ENCODE results near the gene TRERF1.
"Not testable (repeated sequence)": the region's sequence is repeated elsewhere in the genome, so short reads cannot be mapped to it uniquely, and the experiment has no call there.

Gene TRERF1

GRCh38 chr6:42448927-42449659, 2.6 kb downstream of the TRERF1 start:
- DNase-seq = no peak

- no peak for DNase-seq
Measured at GRCh38 chr6:42448391-42448790, 3.3 kb downstream of the TRERF1 start.

DNA sequence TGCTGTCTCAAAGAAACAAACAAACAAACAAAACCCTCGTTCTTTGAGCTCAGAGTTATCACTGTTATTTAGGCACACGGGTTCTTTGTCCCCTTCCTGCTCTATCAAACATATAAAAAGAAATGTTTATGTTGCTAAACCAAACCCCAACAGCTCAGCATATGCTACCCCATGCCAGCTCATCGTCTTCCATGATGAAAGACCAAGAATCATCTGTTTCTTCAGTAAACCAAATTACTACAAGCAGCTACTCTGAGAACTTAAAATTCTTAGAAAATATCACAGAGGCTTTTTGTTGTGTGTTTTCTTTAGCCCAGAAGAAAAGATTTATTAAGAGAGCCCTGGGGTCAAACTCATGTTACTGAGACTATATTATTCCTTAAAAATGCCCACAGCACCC, 4.7 kb downstream of the TRERF1 start:
- no peak for DNase-seq

- DNase-seq = no peak
Measured at GRCh38 chr6:42446370-42446769, 5.4 kb downstream of the TRERF1 start.

- DNase-seq = not testable (repeated sequence)
Measured at GRCh38 chr6:42445955-42446354, 5.8 kb downstream of the TRERF1 start.

GRCh38 chr6:42443312-42444060, 8.2 kb downstream of the TRERF1 start:
- DNase-seq = no peak

DNA sequence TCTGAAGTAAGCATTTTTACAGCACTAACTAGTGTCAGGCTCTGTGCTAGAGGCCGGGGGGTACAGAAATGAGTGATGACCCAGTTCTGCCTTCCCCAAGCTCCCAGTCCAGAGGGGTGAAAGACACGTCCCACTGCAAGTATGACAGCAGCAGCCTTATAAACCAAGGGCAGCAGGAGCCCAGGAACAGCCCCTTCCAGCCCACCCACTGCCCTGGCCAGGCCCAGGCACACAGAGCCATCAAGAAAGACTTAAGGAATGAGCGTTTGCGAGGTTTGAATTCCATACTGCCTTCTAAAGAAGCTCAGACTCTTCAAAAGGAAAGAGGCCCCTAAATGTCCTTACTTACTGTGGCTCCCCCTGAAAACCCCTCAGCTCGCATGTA, 10.0 kb downstream of the TRERF1 start:
- no peak for DNase-seq

DNA sequence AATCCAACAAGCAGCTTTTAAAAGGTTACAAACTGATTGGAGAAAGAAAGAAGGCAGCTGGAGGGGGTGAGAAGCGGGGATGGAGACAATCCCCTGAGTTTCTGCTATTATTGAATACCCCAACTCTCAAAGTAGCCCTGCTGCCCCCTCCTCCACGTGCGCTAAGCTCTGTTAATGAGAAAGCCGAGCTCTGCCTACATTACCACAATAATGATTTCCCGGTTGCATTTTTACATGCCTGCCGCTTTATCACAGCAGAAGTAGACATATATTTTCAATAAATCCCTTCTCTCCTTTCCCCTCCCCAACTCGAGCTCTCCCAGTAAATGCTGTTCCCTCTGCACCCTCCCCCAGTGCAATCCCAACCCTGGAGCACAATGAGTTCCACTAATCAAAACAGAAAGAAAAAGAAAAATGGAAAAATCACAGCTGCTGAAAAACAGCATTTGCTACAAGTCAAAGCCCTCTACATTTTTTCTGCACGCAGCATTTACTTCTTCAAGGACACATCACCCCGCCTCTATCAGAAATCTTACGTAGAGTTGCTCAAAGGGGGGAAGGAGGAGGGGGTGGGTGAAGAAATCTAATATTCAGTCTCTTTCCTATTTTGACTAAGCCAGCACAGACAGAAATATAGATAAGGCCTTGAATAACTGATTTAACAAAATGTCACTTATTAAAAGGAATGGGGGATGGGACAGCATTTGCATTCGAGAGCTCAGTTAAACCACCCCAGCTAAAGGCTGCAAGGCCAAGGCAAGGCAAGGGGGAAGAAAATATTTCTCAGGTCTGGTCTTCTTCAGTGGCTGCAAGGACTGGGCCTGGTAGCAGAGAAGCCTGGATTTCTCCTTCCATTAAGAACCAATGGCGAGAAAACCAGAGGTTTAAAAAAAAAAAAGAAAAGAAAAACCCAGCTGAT, 10.7 kb downstream of the TRERF1 start:
- peak; percentile 30 for DNase-seq

DNA sequence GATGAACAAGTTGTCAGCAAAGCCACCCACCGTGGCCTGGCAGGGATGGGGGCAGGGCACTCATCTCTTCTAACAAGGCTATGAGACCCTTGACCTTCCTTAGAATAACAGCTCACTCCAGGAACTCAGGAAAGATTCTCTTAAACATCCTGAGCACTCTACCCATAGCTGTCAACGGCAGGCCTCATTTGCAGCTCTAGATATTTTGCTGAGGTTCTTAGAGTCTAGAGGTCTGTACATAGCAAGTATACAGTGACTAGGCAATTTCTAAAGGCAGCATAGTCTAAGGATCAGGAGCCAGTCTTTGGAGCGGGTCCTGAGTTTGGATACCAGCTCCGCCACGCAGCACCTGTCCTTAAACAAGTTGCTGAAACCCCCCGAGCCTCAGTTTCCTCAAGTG, 11.7 kb downstream of the TRERF1 start:
- no peak for DNase-seq

GRCh38 chr6:42436825-42437224, 14.9 kb downstream of the TRERF1 start:
- no peak for DNase-seq

DNA sequence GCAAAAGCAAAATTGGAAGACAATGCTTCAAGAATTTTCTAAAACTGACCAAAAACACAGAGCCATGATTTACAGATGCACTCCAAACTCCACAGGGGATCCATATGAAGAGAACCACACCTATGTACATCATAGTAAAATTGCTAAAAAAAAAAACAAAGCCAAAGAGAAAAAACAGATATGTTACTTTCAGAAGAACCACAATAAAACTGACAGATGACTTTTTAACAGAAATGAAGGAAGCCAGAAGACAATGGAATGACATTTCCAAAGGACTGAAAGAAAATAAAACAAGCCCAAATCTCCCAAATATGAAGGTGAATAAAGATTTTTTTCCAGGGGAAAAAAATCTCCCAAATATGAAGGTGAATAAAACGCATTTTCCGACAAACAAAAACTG, 17.5 kb downstream of the TRERF1 start:
- no peak for DNase-seq

GRCh38 chr6:42433409-42433808, 18.3 kb downstream of the TRERF1 start:
- no peak for DNase-seq

GRCh38 chr6:42431877-42432276, 19.8 kb downstream of the TRERF1 start:
- no peak for DNase-seq

DNA sequence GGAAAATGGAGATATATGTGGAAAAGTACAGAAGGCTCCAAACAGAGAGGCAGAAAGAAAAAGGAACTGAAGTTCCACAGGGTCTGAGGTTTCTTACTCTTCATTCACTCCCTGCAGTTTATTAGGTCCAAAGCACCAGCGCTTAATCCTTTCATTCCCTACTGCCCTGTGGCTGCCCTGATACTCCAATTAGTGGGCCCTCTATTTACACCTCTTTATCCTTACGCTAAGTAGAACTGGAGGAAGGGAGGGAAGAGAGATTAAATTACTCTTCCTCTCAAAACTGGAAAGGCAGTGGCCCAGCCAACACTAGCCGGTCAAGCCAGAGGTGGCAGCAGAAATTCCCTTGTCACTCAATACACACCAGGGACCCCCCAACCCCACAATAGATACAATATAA, 20.4 kb downstream of the TRERF1 start:
- DNase-seq = no peak

DNA sequence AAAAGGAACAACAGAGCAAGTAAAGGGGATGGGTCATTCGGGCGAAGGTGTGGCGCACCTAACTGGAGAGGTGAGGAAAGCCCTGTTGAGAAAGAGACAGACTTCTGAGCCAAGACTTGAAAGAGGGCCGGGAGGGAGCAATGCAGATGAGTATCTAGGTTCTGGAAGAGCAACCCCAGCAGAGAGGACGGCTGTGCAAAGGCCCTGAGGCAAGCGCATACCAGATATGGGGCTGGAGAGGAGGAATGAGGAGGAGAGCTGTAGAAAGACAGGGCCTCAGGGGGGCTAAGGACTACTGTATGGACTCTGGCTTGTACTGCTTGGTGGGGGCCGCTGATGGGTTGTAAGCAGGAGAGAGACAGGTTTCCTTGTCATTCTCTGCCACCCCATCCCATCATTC, 21.9 kb downstream of the TRERF1 start:
- no peak for DNase-seq

DNA sequence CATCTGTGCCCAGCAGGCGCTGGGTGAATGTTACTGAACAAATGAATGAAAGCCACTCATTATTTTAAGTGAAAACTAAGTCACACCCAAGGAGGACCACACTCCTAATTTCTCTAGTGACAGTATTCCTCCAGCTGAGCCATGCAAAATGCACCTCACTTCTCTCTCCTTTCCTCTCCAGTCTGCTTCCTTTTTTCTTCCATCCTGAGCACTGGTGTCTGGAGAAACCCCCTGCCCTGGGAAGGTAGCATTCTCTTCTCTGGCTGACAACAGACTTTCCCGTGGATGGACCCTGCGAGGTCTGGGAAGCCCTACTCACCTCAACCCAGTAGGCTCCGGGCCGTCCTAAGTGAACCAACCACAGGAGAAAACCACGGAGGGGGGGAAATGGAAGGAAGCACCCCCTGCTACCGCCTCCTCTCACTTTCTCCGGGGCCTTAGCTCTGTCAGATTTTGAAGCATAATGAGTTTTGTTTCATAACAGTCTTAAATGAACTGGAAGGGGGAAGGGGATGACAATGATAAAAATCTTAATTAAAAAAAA, 22.6 kb downstream of the TRERF1 start:
- no peak for DNase-seq

GRCh38 chr6:42428326-42429041, 23.2 kb downstream of the TRERF1 start:
- DNase-seq = no peak

- DNase-seq = no peak
Measured at GRCh38 chr6:42427871-42428270, 23.9 kb downstream of the TRERF1 start.

DNA sequence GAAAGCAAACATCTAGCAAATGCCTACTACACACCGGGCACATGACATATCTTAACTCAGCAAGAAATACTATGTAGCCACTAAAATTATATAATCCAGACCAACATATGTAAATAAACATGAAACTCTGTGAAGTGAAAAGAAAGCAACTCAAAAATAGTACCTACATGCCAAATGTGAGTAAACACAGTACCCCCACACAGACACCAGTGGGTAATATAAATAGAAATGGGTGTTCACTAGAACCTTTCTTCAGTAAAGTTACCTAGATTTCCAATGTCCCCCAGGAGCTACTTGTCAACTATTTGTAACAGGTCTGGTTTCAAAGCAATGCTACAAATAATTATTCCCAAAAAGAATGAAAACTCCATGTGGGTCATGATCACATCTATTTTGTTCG, 25.5 kb downstream of the TRERF1 start:
- DNase-seq = no peak

- no peak for DNase-seq
Measured at GRCh38 chr6:42424906-42425474, 26.7 kb downstream of the TRERF1 start.

GRCh38 chr6:42423244-42423643, 28.5 kb downstream of the TRERF1 start:
- no peak for DNase-seq

GRCh38 chr6:42420741-42421140, 31.0 kb downstream of the TRERF1 start:
- DNase-seq = no peak

All from right hindlimb (tissue), 1 donor.